Brain microvascular endothelial cell (primary cell): Measurements from ENCODE around the gene RMND5B.

Experiments used
- DNase-seq: peaks from one replicate; pipeline ENCODE4 v3.0.0-alpha.2; 2020
- H3K27ac ChIP-seq: fragments of 250-450 bp; sonication (Bioruptor Pico); 2 replicates; pipeline ENCODE4 v1.5.1; 2020; ENCODE audit warnings: mild to moderate bottlenecking, moderate library complexity
- H3K27me3 ChIP-seq: fragments of 250-450 bp; sonication (Bioruptor Pico); replicated peaks from 2 replicates; pipeline ENCODE4 v1.5.1; 2020; ENCODE audit warnings: mild to moderate bottlenecking
- H3K36me3 ChIP-seq: fragments of 250-450 bp; sonication (Bioruptor Pico); replicated peaks from 2 replicates; pipeline ENCODE4 v1.5.1; 2020; ENCODE audit warnings: mild to moderate bottlenecking
- H3K4me3 ChIP-seq: 2 replicates; pipeline ENCODE4 v1.5.1; 2011; ENCODE audit warnings: low read depth, mild to moderate bottlenecking, control low read depth, low read length, moderate library complexity
- CTCF ChIP-seq: IDR thresholded peaks from 2 replicates; pipeline ENCODE4 v1.5.1; 2011; ENCODE audit warnings: low read depth, mild to moderate bottlenecking, moderate library complexity, low read length, control low read depth, inconsistent platforms; ENCODE audit errors: missing control alignments
- in situ Hi-C: cut with HindIII; loops from 2 replicates; pipeline ENCODE4 v1.10.0; 2017; ENCODE audit warnings: low sequenced_read_pairs, low pct_ligation_motif_present

Gene RMND5B

GRCh38 chr5:178106086-178106485, 24.7 kb upstream of the RMND5B start:
- H3K36me3 ChIP-seq = no peaks in the 10 kb centered on the region
- TF ChIP-seq CTCF = no peak
- H3K27me3 ChIP-seq = no peaks in the 10 kb centered on the region
- in situ Hi-C loops = no loop called here
- no peak overlapping the region for H3K27ac ChIP-seq
- no peak for DNase-seq
- no peak overlapping the region for H3K4me3 ChIP-seq

GRCh38 chr5:178106556-178107239, 24.1 kb upstream of the RMND5B start:
- no peak overlapping the region for H3K27ac ChIP-seq
- TF ChIP-seq CTCF = no peak
- in situ Hi-C loops = no loop called here
- no peaks in the 10 kb centered on the region for H3K36me3 ChIP-seq
- H3K27me3 ChIP-seq = no peaks in the 10 kb centered on the region
- no peak overlapping the region for H3K4me3 ChIP-seq
- DNase-seq = no peak

DNA sequence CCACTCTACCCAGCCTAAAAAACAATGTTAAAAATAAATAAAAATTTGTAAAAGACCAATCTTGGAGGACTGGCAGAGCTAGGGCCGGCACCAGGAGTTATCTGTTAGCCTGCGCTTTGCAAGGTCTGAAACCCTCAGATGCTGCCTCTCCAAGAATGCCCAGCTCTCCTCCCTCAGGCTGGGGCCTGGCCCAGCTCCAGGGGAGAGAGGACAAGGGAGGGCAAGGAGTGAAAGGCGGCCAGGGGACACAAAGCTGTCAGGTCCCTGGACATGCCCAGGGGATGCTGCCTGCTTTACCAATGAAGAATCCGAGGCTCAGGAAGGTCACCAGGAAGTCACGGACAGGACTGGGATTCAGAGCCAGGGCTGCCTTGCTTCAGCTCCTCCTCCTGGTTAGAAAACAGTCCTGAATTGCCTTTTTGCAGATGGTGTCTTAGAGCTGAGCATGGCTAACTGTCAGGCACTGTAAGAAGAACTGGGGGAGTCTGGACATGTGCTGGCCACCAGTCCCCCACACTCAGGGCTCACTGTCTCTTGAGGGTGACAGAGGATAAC, 23.0 kb upstream of the RMND5B start:
- Histone ChIP-seq H3K4me3 (no peak overlapping the region), H3K27ac (no peak overlapping the region), H3K36me3 (no peaks in the 10 kb centered on the region), H3K27me3 (no peaks in the 10 kb centered on the region)
- no peak for TF ChIP-seq CTCF
- no peak for DNase-seq
- in situ Hi-C loops = no loop called here

DNA sequence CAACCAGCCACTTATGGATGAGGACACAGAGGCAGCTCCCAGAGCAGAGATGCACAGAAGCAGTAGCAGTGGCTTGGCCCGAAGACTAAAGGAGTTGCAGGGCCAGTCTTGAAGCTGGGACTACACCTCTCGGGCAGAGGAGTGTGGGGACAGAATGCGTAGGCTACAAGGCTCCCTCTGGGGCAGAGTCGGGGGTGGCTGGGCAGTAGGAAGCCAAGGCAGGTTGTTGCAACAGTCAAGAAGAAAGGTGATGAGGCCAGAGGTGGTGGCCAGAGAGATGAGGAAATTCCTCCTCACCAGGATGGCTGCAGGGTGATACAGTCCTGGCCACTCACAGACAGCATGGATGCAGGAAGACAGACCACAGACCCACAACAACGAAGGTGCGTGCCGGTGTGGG, 22.4 kb upstream of the RMND5B start:
- no peak for DNase-seq
- H3K27ac ChIP-seq = no peak overlapping the region
- H3K27me3 ChIP-seq = no peaks in the 10 kb centered on the region
- no peaks in the 10 kb centered on the region for H3K36me3 ChIP-seq
- H3K4me3 ChIP-seq = no peak overlapping the region
- in situ Hi-C loops = no loop called here
- TF ChIP-seq CTCF = no peak

DNA sequence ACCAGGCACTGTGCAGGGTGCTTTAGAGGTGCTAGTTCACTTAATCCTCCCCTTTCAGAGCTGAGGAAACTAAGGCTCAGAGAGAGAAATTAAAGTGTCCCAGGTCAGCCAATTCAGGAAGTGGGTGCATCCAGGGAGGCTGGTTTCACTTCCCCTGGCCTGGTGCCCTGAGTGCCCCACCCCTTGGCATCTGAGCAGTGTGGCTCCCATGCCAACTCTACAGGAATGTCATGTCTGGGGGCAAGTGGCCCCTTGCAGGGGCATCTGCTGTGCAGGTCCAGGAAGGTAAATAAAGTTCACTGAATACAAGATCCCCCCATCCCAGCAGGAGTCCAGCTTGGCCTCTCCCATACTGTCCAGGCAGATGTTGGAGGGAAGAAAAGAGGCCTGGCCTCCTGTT, 21.8 kb upstream of the RMND5B start:
- TF ChIP-seq CTCF = no peak

DNA sequence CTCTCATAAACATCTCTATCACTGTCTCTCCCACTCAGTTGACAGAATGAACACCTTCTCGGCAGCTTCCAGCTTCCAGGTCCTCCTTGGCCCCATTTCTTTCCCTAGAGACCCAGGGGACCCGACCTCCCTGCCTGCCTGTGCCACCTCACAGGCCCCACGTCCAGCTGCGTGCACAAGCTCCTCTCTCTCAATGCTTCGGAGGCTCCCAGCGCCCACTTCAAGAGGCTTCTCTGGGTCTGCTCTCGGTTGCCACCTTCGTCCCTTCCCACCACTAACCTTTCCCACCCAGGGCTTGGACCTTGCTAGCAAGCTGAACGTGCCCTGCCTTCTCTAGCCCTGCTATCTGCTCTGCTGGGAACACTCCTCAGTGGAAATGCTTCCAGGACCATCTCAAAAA, 20.3 kb upstream of the RMND5B start:
- TF ChIP-seq CTCF = no peak
- Histone ChIP-seq H3K36me3 (no peaks in the 10 kb centered on the region), H3K27me3 (peaks cover 18% of the 10 kb centered on the region), H3K4me3 (no peak overlapping the region), H3K27ac (no peak overlapping the region)
- no peak for DNase-seq
- in situ Hi-C loops = no loop called here

More for the DNA sequence above, 21.8 kb upstream of the RMND5B start:
- DNase-seq = no peak
- Histone ChIP-seq H3K27me3 (peaks cover 3% of the 10 kb centered on the region), H3K4me3 (no peak overlapping the region), H3K36me3 (no peaks in the 10 kb centered on the region), H3K27ac (no peak overlapping the region)
- in situ Hi-C loops = no loop called here
